AG04450 (cell line): Measurements from ENCODE around the gene MYLK2. TPM values are rescaled to one million over a fixed set of nuclear protein-coding genes. Genes with fewer than 3 reads are reported as not detected.

ENCODE experiments used
- CTCF ChIA-PET: fragments of 300-600, 350-600 bp; formaldehyde crosslinking; extraction: SDS; loops from one replicate; lab custom pipeline; 2022; ENCODE audit warnings: antibody characterized with exemption, inconsistent platforms; lab: Charles Lee
- POLR2A ChIA-PET: fragments of 350-600 bp; formaldehyde crosslinking; extraction: SDS; loops from one replicate; lab custom pipeline; 2021; ENCODE audit warnings: antibody characterized with exemption, inconsistent platforms; lab: Yijun Ruan, JAX
- DNase-seq: peaks from one replicate; pipeline ENCODE4 v3.0.0-alpha.2; 2011; ENCODE audit warnings: low read depth, low spot score
- H3K27ac ChIP-seq: one replicate; pipeline ENCODE4 v1.5.1; 2012; ENCODE audit warnings: low read depth, low read length, control low read depth
- H3K27me3 ChIP-seq: one replicate; pipeline ENCODE4 v1.6.0; 2012; ENCODE audit warnings: low read length; ENCODE audit not compliant: control insufficient read depth, insufficient read depth
- H3K4me3 ChIP-seq: 2 replicates; pipeline ENCODE4 v1.5.1; 2011; ENCODE audit warnings: mild to moderate bottlenecking, low read depth, low read length, control low read depth
- H3K9me3 ChIP-seq: 2 replicates; pipeline ENCODE4 v1.5.1; 2012; ENCODE audit warnings: low read length; ENCODE audit not compliant: control insufficient read depth, insufficient read depth
- polyA plus RNA-seq: library from polyadenylated mRNA; depleted of rRNA; stranded (reverse); fragments of >200 nt; gene quantifications from 2 replicates; pipeline ENCODE4 v1.2.3, GENCODE V29; 2011
- TF ChIP-seq, protein P1 (sequence below): IDR thresholded peaks from 2 replicates; pipeline ENCODE4 v1.5.1; 2011; ENCODE audit warnings: low read depth, low read length, control low read depth, inconsistent platforms

The MYLK2 gene
- polyA plus RNA-seq, 1 experiment: not detected

GRCh38 chr20:31797364-31797763, 21.8 kb upstream of the MYLK2 start:
- no peak overlapping the region for H3K27ac ChIP-seq
- no peak for DNase-seq
- TF ChIP-seq, protein P1, sequence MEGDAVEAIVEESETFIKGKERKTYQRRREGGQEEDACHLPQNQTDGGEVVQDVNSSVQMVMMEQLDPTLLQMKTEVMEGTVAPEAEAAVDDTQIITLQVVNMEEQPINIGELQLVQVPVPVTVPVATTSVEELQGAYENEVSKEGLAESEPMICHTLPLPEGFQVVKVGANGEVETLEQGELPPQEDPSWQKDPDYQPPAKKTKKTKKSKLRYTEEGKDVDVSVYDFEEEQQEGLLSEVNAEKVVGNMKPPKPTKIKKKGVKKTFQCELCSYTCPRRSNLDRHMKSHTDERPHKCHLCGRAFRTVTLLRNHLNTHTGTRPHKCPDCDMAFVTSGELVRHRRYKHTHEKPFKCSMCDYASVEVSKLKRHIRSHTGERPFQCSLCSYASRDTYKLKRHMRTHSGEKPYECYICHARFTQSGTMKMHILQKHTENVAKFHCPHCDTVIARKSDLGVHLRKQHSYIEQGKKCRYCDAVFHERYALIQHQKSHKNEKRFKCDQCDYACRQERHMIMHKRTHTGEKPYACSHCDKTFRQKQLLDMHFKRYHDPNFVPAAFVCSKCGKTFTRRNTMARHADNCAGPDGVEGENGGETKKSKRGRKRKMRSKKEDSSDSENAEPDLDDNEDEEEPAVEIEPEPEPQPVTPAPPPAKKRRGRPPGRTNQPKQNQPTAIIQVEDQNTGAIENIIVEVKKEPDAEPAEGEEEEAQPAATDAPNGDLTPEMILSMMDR: no peak
- ChIA-PET POLR2A (no interaction called here), CTCF (no interaction called here)
- H3K4me3 ChIP-seq: no peak overlapping the region
- H3K9me3 ChIP-seq: no peaks in the 10 kb centered on the region
- H3K27me3 ChIP-seq: no peaks in the 10 kb centered on the region

GRCh38 chr20:31801508-31801907, 17.6 kb upstream of the MYLK2 start:
- POLR2A ChIA-PET: no interaction called here
- Histone ChIP-seq H3K9me3 (no peaks in the 10 kb centered on the region), H3K27ac (no peak overlapping the region), H3K4me3 (no peak overlapping the region), H3K27me3 (no peaks in the 10 kb centered on the region)
- no peak for DNase-seq
- CTCF ChIA-PET: no interaction called here
- TF ChIP-seq, protein P1: no peak

GRCh38 chr20:31803552-31804291, 15.4 kb upstream of the MYLK2 start:
- POLR2A ChIA-PET: no interaction called here

GRCh38 chr20:31806564-31807355, 12.4 kb upstream of the MYLK2 start:
- H3K27me3 ChIP-seq: no peaks in the 10 kb centered on the region
- ChIA-PET CTCF (interaction anchor here (0.5 to 1.2 kb wide), 2 partner anchors 16 to 148 kb away, joined by 3 read pairs; no protein-coding TSS in a partner anchor), POLR2A (no interaction called here)
- H3K27ac ChIP-seq: no peak overlapping the region
- H3K9me3 ChIP-seq: no peaks in the 10 kb centered on the region
- H3K4me3 ChIP-seq: no peak overlapping the region
- no peak for DNase-seq
- TF ChIP-seq, protein P1: no peak

More at GRCh38 chr20:31803552-31804291, 15.4 kb upstream of the MYLK2 start:
- H3K9me3 ChIP-seq: no peaks in the 10 kb centered on the region
- no peak for DNase-seq
- no peaks in the 10 kb centered on the region for H3K27me3 ChIP-seq
- CTCF ChIA-PET: no interaction called here
- TF ChIP-seq, protein P1: no peak
- H3K4me3 ChIP-seq: no peak overlapping the region
- H3K27ac ChIP-seq: no peak overlapping the region

DNA sequence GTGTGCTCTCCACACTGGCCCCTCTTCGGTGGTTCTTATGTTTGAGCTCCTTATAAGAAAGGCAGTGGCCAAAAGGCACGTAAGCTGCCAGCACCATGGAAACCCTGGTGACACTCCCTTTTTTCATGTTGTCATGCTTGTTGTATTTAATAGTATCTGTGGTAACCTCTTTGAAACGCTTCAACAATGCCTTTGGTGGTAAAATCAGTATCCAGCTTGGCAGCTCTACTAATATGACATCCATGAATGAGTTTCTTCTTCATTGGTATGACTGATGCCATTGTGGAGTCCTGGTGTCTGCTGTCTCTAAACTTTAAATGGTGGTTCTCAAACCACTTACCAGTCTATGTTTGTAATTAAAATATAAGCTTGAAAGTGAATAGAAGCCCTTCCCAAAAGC, 10.7 kb upstream of the MYLK2 start:
- Histone ChIP-seq H3K27ac (no peak overlapping the region), H3K4me3 (no peak overlapping the region), H3K27me3 (no peaks in the 10 kb centered on the region), H3K9me3 (no peaks in the 10 kb centered on the region)
- TF ChIP-seq, protein P1: no peak
- CTCF ChIA-PET: interaction anchor here (1.2 to 1.8 kb wide), 5 partner anchors 15 to 195 kb away, joined by 3 to 6 read pairs (median 6); no protein-coding TSS in a partner anchor
- DNase-seq: no peak
- POLR2A ChIA-PET: no interaction called here
